H9 (cell line): ENCODE measurements around the gene ELMO2. TPM values are rescaled to one million over a fixed set of nuclear protein-coding genes. Genes with fewer than 3 reads are reported as not detected.

Experiments used
- DNase-seq: peaks from one replicate; pipeline ENCODE4 v3.0.0-alpha.2; 2017
- H2AFZ ChIP-seq: one replicate; pipeline ENCODE4 v1.6.1; 2013; ENCODE audit warnings: mild to moderate bottlenecking, low read length, control low read depth, moderate library complexity
- H2AK5ac ChIP-seq: 2 replicates; pipeline ENCODE4 v1.6.1; 2013; ENCODE audit warnings: low read length, control low read depth, mixed read lengths; ENCODE audit not compliant: insufficient read length
- H2BK120ac ChIP-seq: one replicate; pipeline ENCODE4 v1.6.1; 2013; ENCODE audit warnings: low read depth, mild to moderate bottlenecking, low read length, control low read depth, inconsistent platforms; ENCODE audit not compliant: poor library complexity, severe bottlenecking
- H2BK12ac ChIP-seq: 2 replicates; pipeline ENCODE4 v1.6.1; 2013; ENCODE audit warnings: low read length, control low read depth, mixed read lengths, low read depth; ENCODE audit not compliant: insufficient read length
- H2BK15ac ChIP-seq: 2 replicates; pipeline ENCODE4 v1.6.1; 2013; ENCODE audit warnings: low read depth, low read length, control low read depth
- H2BK20ac ChIP-seq: one replicate; pipeline ENCODE4 v1.6.1; 2013; ENCODE audit warnings: low read depth, mild to moderate bottlenecking, low read length, control low read depth, inconsistent platforms; ENCODE audit not compliant: poor library complexity, severe bottlenecking
- H2BK5ac ChIP-seq: 2 replicates; pipeline ENCODE4 v1.6.1; 2013; ENCODE audit warnings: low read length, control low read depth, mixed read lengths; ENCODE audit not compliant: insufficient read length
- H3K14ac ChIP-seq: 2 replicates; pipeline ENCODE4 v1.6.1; 2013; ENCODE audit warnings: low read length, control low read depth; ENCODE audit not compliant: insufficient read depth
- H3K18ac ChIP-seq: 2 replicates; pipeline ENCODE4 v1.6.1; 2013; ENCODE audit warnings: low read depth, mild to moderate bottlenecking, mixed read lengths, low read length, control low read depth; ENCODE audit not compliant: insufficient read length
- H3K23ac ChIP-seq: 2 replicates; pipeline ENCODE4 v1.6.1; 2013; ENCODE audit warnings: low read length, control low read depth, mixed read lengths, low read depth; ENCODE audit not compliant: insufficient read length
- H3K23me2 ChIP-seq: 2 replicates; pipeline ENCODE4 v1.6.1; 2013; ENCODE audit warnings: low read depth, mild to moderate bottlenecking, mixed read lengths, low read length, control low read depth; ENCODE audit not compliant: insufficient read length, poor library complexity, severe bottlenecking
- H3K27ac ChIP-seq: 2 replicates; pipeline ENCODE4 v1.5.1; 2013; ENCODE audit warnings: low read length, control low read depth, mixed read lengths, low read depth; ENCODE audit not compliant: insufficient read length
- H3K27me3 ChIP-seq: 2 replicates; pipeline ENCODE4 v1.6.1; 2013; ENCODE audit warnings: low read length, control low read depth, inconsistent platforms; ENCODE audit not compliant: insufficient read depth
- H3K4ac ChIP-seq: 2 replicates; pipeline ENCODE4 v1.6.1; 2013; ENCODE audit warnings: low read depth, mild to moderate bottlenecking, control low read depth, inconsistent platforms, low read length, moderate library complexity
- H3K4me1 ChIP-seq: 2 replicates; pipeline ENCODE4 v1.6.1; 2013; ENCODE audit warnings: low read length, control low read depth, inconsistent platforms; ENCODE audit not compliant: insufficient read depth
- H3K4me2 ChIP-seq: 2 replicates; pipeline ENCODE4 v1.6.1; 2013; ENCODE audit warnings: low read length, control low read depth, mixed read lengths; ENCODE audit not compliant: insufficient read length, insufficient read depth
- H3K56ac ChIP-seq: 2 replicates; pipeline ENCODE4 v1.6.1; 2013; ENCODE audit warnings: low read depth, mild to moderate bottlenecking, mixed read lengths, low read length, control low read depth; ENCODE audit not compliant: insufficient read length
- H3K79me1 ChIP-seq: 2 replicates; pipeline ENCODE4 v1.6.1; 2013; ENCODE audit warnings: low read depth, mild to moderate bottlenecking, moderate library complexity, low read length, control low read depth, inconsistent platforms; ENCODE audit not compliant: insufficient read depth, poor library complexity, severe bottlenecking
- H3K79me2 ChIP-seq: 2 replicates; pipeline ENCODE4 v1.6.1; 2013; ENCODE audit warnings: low read length, control low read depth, inconsistent platforms; ENCODE audit not compliant: insufficient read depth
- H3K9ac ChIP-seq: 2 replicates; pipeline ENCODE4 v1.6.1; 2013; ENCODE audit warnings: low read length, control low read depth, mixed read lengths; ENCODE audit not compliant: insufficient read length; ENCODE audit errors: extremely low read depth
- H3K9me3 ChIP-seq: one replicate; pipeline ENCODE4 v1.6.1; 2013; ENCODE audit warnings: low read depth, low read length, inconsistent platforms; ENCODE audit not compliant: control insufficient read depth
- H3T11ph ChIP-seq: one replicate; pipeline ENCODE4 v1.6.1; 2013; ENCODE audit warnings: mild to moderate bottlenecking, low read length, control low read depth, inconsistent platforms
- H4K20me1 ChIP-seq: one replicate; pipeline ENCODE4 v1.6.1; 2013; ENCODE audit not compliant: control insufficient read depth, insufficient read length, insufficient read depth
- H4K5ac ChIP-seq: 2 replicates; pipeline ENCODE4 v1.6.1; 2013; ENCODE audit warnings: low read depth, mild to moderate bottlenecking, mixed read lengths, low read length, control low read depth; ENCODE audit not compliant: insufficient read length
- H4K8ac ChIP-seq: replicated peaks from 2 replicates; pipeline ENCODE4 v1.6.1; 2013; ENCODE audit warnings: low read length, control low read depth, mixed read lengths, low read depth; ENCODE audit not compliant: insufficient read length
- H4K91ac ChIP-seq: 2 replicates; pipeline ENCODE4 v1.6.1; 2013; ENCODE audit warnings: low read depth, mild to moderate bottlenecking, moderate library complexity, mixed read lengths, low read length, control low read depth; ENCODE audit not compliant: insufficient read length
- H3K27ac Mint-ChIP-seq, 3 experiments: 2 replicates in 2 of 3; 3 replicates in 1 of 3; pipeline ENCODE4 v1.8.0; 2020 to 2021; ENCODE audit warnings: mixed read lengths in 3 of 3, mild to moderate bottlenecking in 1 of 3, moderate library complexity in 1 of 3
- H3K27me3 Mint-ChIP-seq: 2 replicates; pipeline ENCODE4 v1.8.0; 2021; ENCODE audit warnings: low read depth, mild to moderate bottlenecking, moderate library complexity, mixed read lengths
- H3K36me3 Mint-ChIP-seq, 3 experiments: 2 replicates in 2 of 3; 3 replicates in 1 of 3; pipeline ENCODE4 v1.8.0; 2020 to 2021; ENCODE audit warnings: low read depth in 3 of 3, mixed read lengths in 3 of 3; ENCODE audit not compliant: insufficient read depth in 1 of 3
- H3K4me1 Mint-ChIP-seq, 2 experiments: 2 replicates each; pipeline ENCODE4 v1.8.0; 2020; ENCODE audit warnings: mixed read lengths in 2 of 2
- H3K4me3 Mint-ChIP-seq, 2 experiments: 2 replicates in 1 of 2; 3 replicates in 1 of 2; pipeline ENCODE4 v1.8.0; 2020 to 2021; ENCODE audit warnings: mild to moderate bottlenecking in 2 of 2, mixed read lengths in 2 of 2, moderate library complexity in 1 of 2
- H3K9me3 Mint-ChIP-seq, 2 experiments: 2 replicates in 1 of 2; 3 replicates in 1 of 2; pipeline ENCODE4 v1.8.0; 2020; ENCODE audit warnings: mild to moderate bottlenecking in 2 of 2, mixed read lengths in 2 of 2, moderate library complexity in 1 of 2
- WGBS: extraction: QIAGEN DNeasy Blood & Tissue Kit; methylation state at CpG from one replicate; pipeline ENCODE4 v1.1.7; 2013; ENCODE audit warnings: missing lambda C conversion rate, low lambda C conversion rate, mixed read lengths; ENCODE audit not compliant: insufficient read length; ENCODE audit errors: extremely low coverage; 5-methylcytosine and 5-hydroxymethylcytosine counted together
- total RNA-seq: library from RNA; stranded (reverse); gene quantifications from 2 replicates; pipeline ENCODE4 v1.2.1, GENCODE V29; 2021
- TF ChIP-seq, protein P1 (sequence below): fragments of 200-600 bp; sonication (generic); conservative IDR thresholded peaks from 3 replicates; pipeline ENCODE4 v1.8.0; 2021; ENCODE audit warnings: antibody characterized with exemption, mild to moderate bottlenecking

Gene ELMO2
- total RNA-seq, 1 experiment from 2014 or later: 32.5 TPM

DNA sequence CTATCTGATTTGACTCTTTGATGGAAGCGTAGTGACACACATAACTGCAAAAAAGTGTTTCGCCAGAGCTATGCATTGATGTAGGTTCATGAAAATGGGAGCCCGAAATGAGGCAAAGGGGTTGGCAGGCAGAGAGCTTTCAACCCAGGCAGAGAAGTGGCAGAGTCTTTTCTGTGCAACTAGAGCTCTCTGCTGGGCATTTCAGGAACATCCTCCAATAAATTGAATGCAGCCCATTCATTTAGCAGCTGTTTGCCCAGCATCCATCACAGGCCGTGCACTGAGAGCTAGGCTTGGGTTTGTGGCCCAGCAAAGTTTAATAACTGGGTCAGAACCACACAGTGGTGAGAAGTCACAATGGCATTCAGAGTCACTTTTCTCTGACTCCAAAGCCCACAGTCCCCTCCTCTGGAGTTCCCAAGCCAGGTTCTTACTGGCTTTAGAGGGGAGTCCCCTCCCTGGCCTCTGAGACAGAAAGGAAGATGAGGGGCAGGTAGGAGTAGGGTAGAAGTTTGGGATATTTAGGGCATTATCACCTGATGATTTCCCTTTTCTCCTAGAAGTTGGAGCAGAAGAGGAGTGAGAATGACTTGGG is 31.8 kb upstream of the ELMO2 start:
- Histone ChIP-seq H4K5ac (no peak overlapping the region), H2BK120ac (no peak overlapping the region), H3K18ac (no peak overlapping the region), H2BK15ac (no peak overlapping the region), H3K27me3 (no peaks in the 10 kb centered on the region), H3K56ac (no peak overlapping the region), H3K4me2 (no peak overlapping the region), H3K27ac (no peak overlapping the region), H2BK20ac (no peak overlapping the region), H3K79me1 (no peaks in the 10 kb centered on the region), H3K9ac (no peak overlapping the region), H3K79me2 (no peaks in the 10 kb centered on the region), H2AK5ac (no peak overlapping the region), H2AFZ (no peak overlapping the region), H2BK5ac (no peak overlapping the region), H3K4me1 (no peaks in the 10 kb centered on the region), H4K91ac (no peak overlapping the region), H2BK12ac (no peak overlapping the region), H3K23me2 (no peaks in the 10 kb centered on the region), H3K14ac (no peak overlapping the region), H4K8ac (no peak overlapping the region), H3K9me3 (no peaks in the 10 kb centered on the region), H3T11ph (no peak overlapping the region), H4K20me1 (no peaks in the 10 kb centered on the region), H3K4ac (no peak overlapping the region), H3K23ac (no peak overlapping the region)
- Mint-ChIP-seq H3K36me3 (peaks cover 0 to 6% (median 2%) of the 10 kb centered on the region in 3 experiments; a peak in 4 of 7 replicates), H3K27ac (0 out of 7 replicates have a peak overlapping the region, but pooled peaks of 1 of the 3 experiments have one; percentile 18), H3K27me3 (peaks cover 9% of the 10 kb centered on the region), H3K9me3 (peaks cover 0 to 6% of the 10 kb centered on the region in 2 experiments; a peak in 4 of 5 replicates), H3K4me1 (peaks cover 2% of the 10 kb centered on the region in 2 experiments; a peak in 1 of 4 replicates), H3K4me3 (no peak overlapping the region)
- no peak for DNase-seq
- TF ChIP-seq, protein P1, sequence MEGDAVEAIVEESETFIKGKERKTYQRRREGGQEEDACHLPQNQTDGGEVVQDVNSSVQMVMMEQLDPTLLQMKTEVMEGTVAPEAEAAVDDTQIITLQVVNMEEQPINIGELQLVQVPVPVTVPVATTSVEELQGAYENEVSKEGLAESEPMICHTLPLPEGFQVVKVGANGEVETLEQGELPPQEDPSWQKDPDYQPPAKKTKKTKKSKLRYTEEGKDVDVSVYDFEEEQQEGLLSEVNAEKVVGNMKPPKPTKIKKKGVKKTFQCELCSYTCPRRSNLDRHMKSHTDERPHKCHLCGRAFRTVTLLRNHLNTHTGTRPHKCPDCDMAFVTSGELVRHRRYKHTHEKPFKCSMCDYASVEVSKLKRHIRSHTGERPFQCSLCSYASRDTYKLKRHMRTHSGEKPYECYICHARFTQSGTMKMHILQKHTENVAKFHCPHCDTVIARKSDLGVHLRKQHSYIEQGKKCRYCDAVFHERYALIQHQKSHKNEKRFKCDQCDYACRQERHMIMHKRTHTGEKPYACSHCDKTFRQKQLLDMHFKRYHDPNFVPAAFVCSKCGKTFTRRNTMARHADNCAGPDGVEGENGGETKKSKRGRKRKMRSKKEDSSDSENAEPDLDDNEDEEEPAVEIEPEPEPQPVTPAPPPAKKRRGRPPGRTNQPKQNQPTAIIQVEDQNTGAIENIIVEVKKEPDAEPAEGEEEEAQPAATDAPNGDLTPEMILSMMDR: peak; percentile 65
- no CpG with 5 or more reads among the region's 4 CpGs for WGBS
